Left lung (tissue), 10 donors: ENCODE results near the gene CARHSP1. TPM values are rescaled to one million over a fixed set of nuclear protein-coding genes. Genes with fewer than 3 reads are reported as not detected.
"Not testable (repeated sequence)": the region's sequence is repeated elsewhere in the genome, so short reads cannot be mapped to it uniquely, and the experiment has no call there.

ENCODE experiments used
- ATAC-seq: fragments of 200-7000 bp; cut with Tn5 transposase; one replicate; pipeline ENCODE4 v1.9.1; 2020; ENCODE audit warnings: moderate library complexity
- DNase-seq, 4 donors: peaks; one replicate each; pipeline ENCODE4 v3.0.0-alpha.2; 2013 to 2020
- H3K27ac ChIP-seq, 2 donors: fragments of 200-600 bp; sonication (generic) in 1 of 2; one replicate each; pipeline versions ENCODE4 v1.5.0 to v1.8.0; 2020 to 2021
- H3K27me3 ChIP-seq, 2 donors: fragments of 200-600 bp; sonication (generic) in 1 of 2; one replicate each; pipeline versions ENCODE4 v1.5.0 to v1.8.0; 2020 to 2021
- H3K36me3 ChIP-seq, 2 donors: fragments of 200-600 bp; sonication (generic) in 1 of 2; one replicate each; pipeline versions ENCODE4 v1.5.0 to v1.8.0; 2020 to 2021
- H3K4me1 ChIP-seq, 2 donors: fragments of 200-600 bp; one replicate each; pipeline ENCODE4 v1.8.0; 2021
- H3K4me3 ChIP-seq, 2 donors: fragments of 200-600 bp; sonication (generic) in 1 of 2; one replicate each; pipeline versions ENCODE4 v1.5.0 to v1.8.0; 2020 to 2021; ENCODE audit warnings: mild to moderate bottlenecking in 1 of 2
- H3K9me3 ChIP-seq, 2 donors: fragments of 200-600 bp; sonication (generic) in 1 of 2; one replicate each; pipeline versions ENCODE4 v1.5.0 to v1.8.0; 2020 to 2021
- intact Hi-C, 2 donors: fragments of 100-400 bp; cut with DNase I; formaldehyde crosslinking; loops; one replicate each; pipeline versions ENCODE4 v1.11.2 to v1.14.2; 2022
- polyA plus RNA-seq, 6 donors: library from polyadenylated mRNA; unstranded; fragments of 120-200 nt; gene quantifications; one replicate each; pipeline ENCODE4 v1.2.1, GENCODE V29; 2013; ENCODE audit not compliant: insufficient read length in 6 of 6
- total RNA-seq, 2 donors: library from RNA; stranded (reverse); fragmentation: NEBNext Ultra II Directional; extraction: Animal tissue kit (Norgen Biotek cat#: 25700); gene quantifications; one replicate each; pipeline ENCODE4 v1.2.1, GENCODE V29; 2021
- TF ChIP-seq, protein P1 (sequence below), 2 donors: fragments of 200-600 bp; sonication (generic) in 1 of 2; IDR thresholded peaks; one replicate each; pipeline versions ENCODE4 v1.5.0 to v1.8.0; 2021; ENCODE audit warnings: antibody characterized with exemption in 2 of 2
- donor health status: DM: no; HTN: yes; CAD: no.
- donor health status: DM: no; HTN: no; CAD: no.

The CARHSP1 gene
- total and polyA plus RNA-seq, 8 donors = 74.0 to 114 (median 93.7) TPM

DNA sequence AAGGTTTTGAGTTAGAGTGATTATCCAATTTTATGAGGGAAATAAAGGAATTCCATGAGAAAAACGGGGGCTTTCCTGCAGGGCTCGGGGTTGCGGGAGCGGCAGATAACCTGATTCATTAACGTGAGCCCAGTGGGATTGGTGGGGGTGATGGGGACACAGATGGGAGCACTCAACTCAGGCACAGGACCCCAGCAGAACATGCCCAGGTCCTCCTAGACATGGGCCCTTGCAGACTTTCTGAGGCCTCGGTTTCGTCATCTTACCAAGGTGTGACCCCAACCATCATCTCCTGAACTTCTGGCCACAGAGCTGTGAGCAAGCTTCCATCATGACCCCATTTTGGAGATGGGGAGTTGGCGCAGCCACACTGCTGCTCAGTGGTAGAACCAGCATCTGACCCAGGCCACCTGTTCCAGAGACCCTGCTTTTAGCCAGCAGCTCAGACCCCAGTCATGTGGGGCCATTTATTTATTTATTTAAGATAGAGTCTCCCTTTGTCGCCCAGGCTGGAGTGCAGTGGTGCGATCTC lies 22.3 kb downstream of the CARHSP1 start:
- TF ChIP-seq, protein P1, sequence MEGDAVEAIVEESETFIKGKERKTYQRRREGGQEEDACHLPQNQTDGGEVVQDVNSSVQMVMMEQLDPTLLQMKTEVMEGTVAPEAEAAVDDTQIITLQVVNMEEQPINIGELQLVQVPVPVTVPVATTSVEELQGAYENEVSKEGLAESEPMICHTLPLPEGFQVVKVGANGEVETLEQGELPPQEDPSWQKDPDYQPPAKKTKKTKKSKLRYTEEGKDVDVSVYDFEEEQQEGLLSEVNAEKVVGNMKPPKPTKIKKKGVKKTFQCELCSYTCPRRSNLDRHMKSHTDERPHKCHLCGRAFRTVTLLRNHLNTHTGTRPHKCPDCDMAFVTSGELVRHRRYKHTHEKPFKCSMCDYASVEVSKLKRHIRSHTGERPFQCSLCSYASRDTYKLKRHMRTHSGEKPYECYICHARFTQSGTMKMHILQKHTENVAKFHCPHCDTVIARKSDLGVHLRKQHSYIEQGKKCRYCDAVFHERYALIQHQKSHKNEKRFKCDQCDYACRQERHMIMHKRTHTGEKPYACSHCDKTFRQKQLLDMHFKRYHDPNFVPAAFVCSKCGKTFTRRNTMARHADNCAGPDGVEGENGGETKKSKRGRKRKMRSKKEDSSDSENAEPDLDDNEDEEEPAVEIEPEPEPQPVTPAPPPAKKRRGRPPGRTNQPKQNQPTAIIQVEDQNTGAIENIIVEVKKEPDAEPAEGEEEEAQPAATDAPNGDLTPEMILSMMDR (IDR thresholded peaks at IDR 0.05) = no peak
- Histone ChIP-seq H3K27me3 (no peaks in the 10 kb centered on the region), H3K27ac (no peak overlapping the region), H3K36me3 (peaks cover 0 to 55% of the 10 kb centered on the region in 2 donors), H3K9me3 (no peaks in the 10 kb centered on the region), H3K4me1 (peaks cover 0 to 28% of the 10 kb centered on the region in 2 donors), H3K4me3 (no peak overlapping the region)
- no peak for DNase-seq
- ATAC-seq = no peak
- intact Hi-C loops = no loop called here

DNA sequence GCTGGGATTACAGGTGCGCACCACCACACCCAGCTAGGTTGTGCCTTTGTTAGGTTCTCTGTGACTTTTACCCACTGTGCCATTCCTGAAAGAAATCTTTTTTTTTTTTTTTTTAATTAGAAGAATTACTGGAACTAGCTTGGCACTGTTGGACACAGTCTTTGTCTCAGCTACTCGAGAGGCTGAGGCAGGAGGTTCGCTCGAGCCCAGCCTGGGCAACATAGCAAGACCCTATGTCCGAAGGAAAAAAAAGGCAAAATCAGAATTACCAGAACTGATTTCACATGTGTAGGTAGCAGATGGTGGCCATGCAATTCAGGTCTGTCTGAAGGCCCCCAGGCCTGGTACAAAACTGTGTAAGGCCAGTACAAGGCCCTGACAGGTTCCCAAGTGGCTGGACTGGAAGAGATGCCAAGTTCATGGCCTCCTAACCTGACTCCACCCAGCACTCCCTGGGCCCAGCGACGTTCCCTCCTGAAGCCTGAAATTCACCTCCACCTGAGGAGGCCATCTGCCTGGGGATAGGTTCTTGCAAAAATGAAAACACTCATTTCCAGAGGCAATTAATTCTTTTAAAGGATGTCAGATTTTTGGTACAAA lies 23.0 kb downstream of the CARHSP1 start:
- TF ChIP-seq, protein P1 (IDR thresholded peaks at IDR 0.05) = no peak
- ATAC-seq (no peak), DNase-seq (no peak)
- Histone ChIP-seq H3K9me3 (no peaks in the 10 kb centered on the region), H3K27ac (no peak overlapping the region), H3K4me3 (no peak overlapping the region), H3K4me1 (peaks cover 0 to 22% of the 10 kb centered on the region in 2 donors), H3K27me3 (no peaks in the 10 kb centered on the region), H3K36me3 (peaks cover 0 to 49% of the 10 kb centered on the region in 2 donors)
- intact Hi-C loops = no loop called here

DNA sequence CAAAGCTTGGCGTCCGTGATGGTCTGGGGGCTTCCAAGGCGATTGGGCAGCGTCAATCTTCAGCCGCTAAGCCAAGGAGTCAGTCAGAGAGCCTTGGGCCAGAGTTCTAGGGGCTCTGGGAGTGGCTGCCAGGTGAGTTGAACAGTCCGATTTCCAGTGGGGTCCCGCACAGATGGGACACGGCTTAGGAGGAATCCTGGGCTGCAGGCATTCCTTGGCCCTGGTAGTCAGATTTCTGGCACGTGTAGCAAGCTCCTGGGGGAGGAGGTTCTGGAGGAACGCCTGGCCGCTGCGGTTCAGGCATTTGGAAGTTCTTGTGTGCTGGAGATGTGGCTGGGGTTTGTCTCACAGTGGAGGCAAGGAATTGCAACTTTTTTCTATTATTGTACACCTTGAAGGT lies 25.5 kb downstream of the CARHSP1 start:
- DNase-seq, H3K4me1 ChIP-seq, H3K4me3 ChIP-seq, intact Hi-C loops, H3K27ac ChIP-seq, H3K9me3 ChIP-seq, ATAC-seq, H3K27me3 ChIP-seq: not testable (repeated sequence)
- peaks cover 0 to 23% of the 10 kb centered on the region in 2 donors for H3K36me3 ChIP-seq

DNA sequence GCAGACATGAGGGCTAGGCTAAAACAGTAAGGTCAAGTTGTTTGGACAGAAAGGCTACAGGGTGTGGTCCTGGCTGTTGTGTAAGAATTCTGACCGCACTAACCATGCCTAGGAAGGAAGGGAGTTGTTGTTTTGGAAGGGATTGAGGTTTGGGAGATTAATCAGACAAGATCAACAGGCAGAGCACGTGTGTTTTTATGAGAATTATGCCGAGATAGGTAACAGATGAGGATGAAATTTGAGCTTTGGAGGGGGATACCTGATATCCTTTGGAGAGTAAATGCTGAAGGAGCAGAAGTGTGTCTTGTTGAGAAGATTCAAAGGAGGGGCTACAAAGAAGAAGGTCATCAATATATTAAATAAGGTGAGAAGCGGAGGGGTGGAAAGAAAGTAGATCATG lies 26.8 kb downstream of the CARHSP1 start:
- H3K27ac ChIP-seq, H3K4me1 ChIP-seq, H3K27me3 ChIP-seq, H3K4me3 ChIP-seq, ATAC-seq, DNase-seq, intact Hi-C loops, H3K9me3 ChIP-seq: not testable (repeated sequence)
- H3K36me3 ChIP-seq = peaks cover 0 to 11% of the 10 kb centered on the region in 2 donors

DNA sequence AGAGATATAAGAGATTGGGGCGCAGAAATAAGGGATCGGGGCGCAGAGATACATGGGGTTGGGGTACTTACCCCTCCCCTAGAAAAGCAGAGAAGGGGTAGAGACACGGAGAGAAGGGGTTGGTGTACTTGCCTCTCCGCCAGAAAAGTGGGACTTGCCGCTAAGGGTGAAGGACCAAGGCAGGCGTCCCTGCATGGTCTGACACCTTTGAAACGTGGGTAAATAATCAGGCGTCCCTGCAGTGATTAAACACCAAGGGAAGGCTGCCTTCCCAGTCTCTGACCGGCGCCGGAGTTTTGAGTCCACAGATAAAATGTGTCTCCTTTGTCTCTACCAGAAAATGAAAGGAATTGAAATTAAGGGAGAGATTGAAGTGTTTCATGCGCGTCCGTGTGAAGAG lies 31.2 kb downstream of the CARHSP1 start:
- H3K27me3 ChIP-seq, DNase-seq, intact Hi-C loops, H3K4me3 ChIP-seq, H3K36me3 ChIP-seq, H3K9me3 ChIP-seq, ATAC-seq, H3K27ac ChIP-seq: not testable (repeated sequence)
- H3K4me1 ChIP-seq = peaks cover 0 to 11% of the 10 kb centered on the region in 2 donors

DNA sequence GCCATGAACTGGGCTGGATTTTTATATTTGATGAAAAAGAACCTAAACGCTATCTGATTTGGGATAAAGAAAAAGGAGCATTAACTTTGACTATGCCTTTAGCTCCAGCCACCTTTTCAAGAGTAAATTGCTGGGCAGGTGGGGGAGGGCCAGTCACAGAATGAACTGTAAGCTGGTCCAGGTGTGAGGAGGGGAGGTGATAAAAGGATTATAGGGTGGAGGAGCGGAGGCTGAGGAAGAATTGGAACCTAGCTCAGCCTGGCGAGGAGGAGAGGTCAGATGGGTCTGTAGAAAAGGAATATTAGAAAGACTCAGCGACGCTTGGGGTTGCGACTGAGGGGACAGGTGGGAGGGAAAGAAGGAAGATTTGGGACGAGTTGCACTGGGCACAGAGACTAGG lies 32.0 kb downstream of the CARHSP1 start:
- H3K36me3 ChIP-seq = peaks cover 0 to 10% of the 10 kb centered on the region in 2 donors
- ATAC-seq, intact Hi-C loops, H3K4me1 ChIP-seq, H3K27me3 ChIP-seq, H3K4me3 ChIP-seq, H3K27ac ChIP-seq, DNase-seq, H3K9me3 ChIP-seq: not testable (repeated sequence)

DNA sequence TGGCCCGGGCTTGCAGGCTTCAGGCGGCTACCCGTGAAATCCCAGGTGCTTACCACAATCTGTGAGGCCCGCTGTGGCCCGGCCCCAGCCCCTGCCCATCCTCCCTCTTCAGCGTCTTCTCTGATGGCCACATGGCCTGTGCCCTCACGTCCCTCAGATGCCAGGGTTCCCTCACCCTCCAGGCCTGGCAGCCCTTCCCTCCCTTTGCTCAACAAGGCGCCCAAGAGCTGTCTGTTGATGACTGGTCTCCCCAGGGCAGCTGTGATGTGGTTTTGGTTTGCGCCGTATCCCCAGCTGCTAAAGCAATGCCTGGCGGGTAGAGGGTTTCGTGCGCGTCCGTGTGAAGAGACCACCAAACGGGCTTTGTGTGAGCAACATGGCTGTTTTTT lies 36.1 kb downstream of the CARHSP1 start:
- ATAC-seq = no peak
- H3K9me3 ChIP-seq = no peaks in the 10 kb centered on the region
- intact Hi-C loops = no loop called here
- H3K4me1 ChIP-seq = peaks cover 0 to 6% of the 10 kb centered on the region in 2 donors
- no peak overlapping the region for H3K27ac ChIP-seq
- no peaks in the 10 kb centered on the region for H3K27me3 ChIP-seq
- no peak overlapping the region for H3K4me3 ChIP-seq
- H3K36me3 ChIP-seq = peaks cover 0 to 38% of the 10 kb centered on the region in 2 donors
- TF ChIP-seq, protein P1 (IDR thresholded peaks at IDR 0.05) = no peak
- DNase-seq = no peak
